Trophoblast cell (in vitro differentiated cells and primary cell): Measurements from ENCODE around the gene KCNB1.

Source experiments
- DNase-seq, 2 donors: peaks; one replicate each; pipeline ENCODE4 v3.0.0-alpha.2; 2016
- H2AFZ ChIP-seq: 2 replicates; pipeline ENCODE4 v1.6.1; 2013; ENCODE audit warnings: low read length, moderate library complexity, mild to moderate bottlenecking; ENCODE audit not compliant: insufficient read depth, poor library complexity
- H2AK5ac ChIP-seq: 2 replicates; pipeline ENCODE4 v1.6.1; 2013; ENCODE audit warnings: mild to moderate bottlenecking, low read length
- H2BK120ac ChIP-seq: 2 replicates; pipeline ENCODE4 v1.6.1; 2013; ENCODE audit warnings: low read length, mild to moderate bottlenecking, moderate library complexity; ENCODE audit not compliant: insufficient read depth, poor library complexity
- H2BK12ac ChIP-seq: 2 replicates; pipeline ENCODE4 v1.6.1; 2013; ENCODE audit warnings: mild to moderate bottlenecking, low read length, moderate library complexity
- H2BK5ac ChIP-seq: 2 replicates; pipeline ENCODE4 v1.6.1; 2013; ENCODE audit warnings: low read length, low read depth, moderate library complexity, mild to moderate bottlenecking; ENCODE audit not compliant: poor library complexity
- H3K14ac ChIP-seq: 2 replicates; pipeline ENCODE4 v1.6.1; 2013; ENCODE audit warnings: mild to moderate bottlenecking, low read length
- H3K18ac ChIP-seq: 2 replicates; pipeline ENCODE4 v1.6.1; 2013; ENCODE audit warnings: mild to moderate bottlenecking, low read length
- H3K23ac ChIP-seq: 2 replicates; pipeline ENCODE4 v1.6.1; 2013; ENCODE audit warnings: low read length
- H3K27ac ChIP-seq: 2 replicates; pipeline ENCODE4 v1.5.1; 2013; ENCODE audit warnings: low read depth, mild to moderate bottlenecking, inconsistent platforms, low read length, moderate library complexity
- H3K27me3 ChIP-seq: 2 replicates; pipeline ENCODE4 v1.6.1; 2013; ENCODE audit warnings: inconsistent platforms, mild to moderate bottlenecking, low read length, moderate library complexity; ENCODE audit not compliant: insufficient read depth
- H3K36me3 ChIP-seq, 2 experiments: 1 replicate in 1 of 2; 2 replicates in 1 of 2; pipeline ENCODE4 v1.6.1; 2013; ENCODE audit warnings: low read length in 2 of 2, mild to moderate bottlenecking in 2 of 2, moderate library complexity in 1 of 2; ENCODE audit not compliant: insufficient read depth in 2 of 2, control insufficient read depth in 1 of 2
- H3K4ac ChIP-seq: 2 replicates; pipeline ENCODE4 v1.6.1; 2013; ENCODE audit warnings: low read depth, mild to moderate bottlenecking, low read length, moderate library complexity
- H3K4me1 ChIP-seq, 2 experiments: 1 replicate in 1 of 2; 2 replicates in 1 of 2; pipeline ENCODE4 v1.6.1; 2013; ENCODE audit warnings: low read length in 2 of 2, mild to moderate bottlenecking in 2 of 2, moderate library complexity in 1 of 2; ENCODE audit not compliant: insufficient read depth in 2 of 2, control insufficient read depth in 1 of 2
- H3K4me2 ChIP-seq: 2 replicates; pipeline ENCODE4 v1.6.1; 2013; ENCODE audit warnings: inconsistent platforms, mild to moderate bottlenecking, low read length, moderate library complexity
- H3K4me3 ChIP-seq: 2 replicates; pipeline ENCODE4 v1.5.1; 2013; ENCODE audit warnings: mild to moderate bottlenecking, low read depth, low read length, inconsistent platforms
- H3K79me1 ChIP-seq: one replicate; pipeline ENCODE4 v1.6.1; 2013; ENCODE audit warnings: low read length
- H3K79me2 ChIP-seq: 2 replicates; pipeline ENCODE4 v1.6.1; 2013; ENCODE audit warnings: low read length, mild to moderate bottlenecking; ENCODE audit not compliant: control insufficient read depth, insufficient read depth, poor library complexity
- H3K9ac ChIP-seq: 2 replicates; pipeline ENCODE4 v1.6.1; 2013; ENCODE audit warnings: mild to moderate bottlenecking, low read length
- H3K9me3 ChIP-seq: 2 replicates; pipeline ENCODE4 v1.6.1; 2013; ENCODE audit warnings: low read depth, mild to moderate bottlenecking, control low read depth, inconsistent platforms, low read length; ENCODE audit not compliant: insufficient read depth
- H4K12ac ChIP-seq: 2 replicates; pipeline ENCODE4 v1.6.1; 2013; ENCODE audit warnings: low read depth, mild to moderate bottlenecking, low read length, moderate library complexity
- H4K8ac ChIP-seq: 2 replicates; pipeline ENCODE4 v1.6.1; 2013; ENCODE audit warnings: low read depth, mild to moderate bottlenecking, low read length, moderate library complexity
- H4K91ac ChIP-seq: one replicate; pipeline ENCODE4 v1.6.1; 2013; ENCODE audit warnings: low read depth, mild to moderate bottlenecking, low read length, moderate library complexity
- WGBS: extraction: QIAGEN DNeasy Blood & Tissue Kit; methylation state at CpG from one replicate; pipeline ENCODE4 v1.1.7; 2013; ENCODE audit warnings: missing lambda C conversion rate; ENCODE audit not compliant: insufficient read length, insufficient coverage; ENCODE audit errors: extremely low coverage; 5-methylcytosine and 5-hydroxymethylcytosine counted together

The KCNB1 gene

GRCh38 chr20:49430320-49430719, 52.1 kb downstream of the KCNB1 start:
- DNase-seq = no peak
- Histone ChIP-seq H3K23ac (no peak overlapping the region), H3K79me2 (no peaks in the 10 kb centered on the region), H3K9ac (no peak overlapping the region), H3K27ac (no peak overlapping the region), H2BK5ac (no peak overlapping the region), H2AK5ac (no peak overlapping the region), H2BK12ac (no peak overlapping the region), H3K4me2 (no peak overlapping the region), H3K18ac (no peak overlapping the region), H4K91ac (no peak overlapping the region), H3K4ac (no peak overlapping the region), H3K27me3 (no peaks in the 10 kb centered on the region), H4K8ac (no peak overlapping the region), H2AFZ (no peak overlapping the region), H3K9me3 (no peaks in the 10 kb centered on the region), H3K14ac (no peak overlapping the region), H2BK120ac (no peak overlapping the region), H3K4me3 (no peak overlapping the region), H3K36me3 (no peaks in the 10 kb centered on the region), H3K4me1 (no peaks in the 10 kb centered on the region), H4K12ac (no peak overlapping the region), H3K79me1 (no peaks in the 10 kb centered on the region)
- 100% methylated on average over 1 of the region's 2 CpGs for WGBS

GRCh38 chr20:49427751-49428518, 54.5 kb downstream of the KCNB1 start:
- no peak overlapping the region for H2BK120ac ChIP-seq
- H4K12ac ChIP-seq = no peak overlapping the region
- H3K23ac ChIP-seq = no peak overlapping the region
- no peaks in the 10 kb centered on the region for H3K27me3 ChIP-seq
- no peaks in the 10 kb centered on the region for H3K36me3 ChIP-seq
- no CpG with 5 or more reads among the region's 13 CpGs for WGBS
- H3K4ac ChIP-seq = no peak overlapping the region
- H3K4me3 ChIP-seq = no peak overlapping the region
- no peak overlapping the region for H4K91ac ChIP-seq
- H2AK5ac ChIP-seq = no peak overlapping the region
- no peaks in the 10 kb centered on the region for H3K4me1 ChIP-seq
- H3K79me2 ChIP-seq = no peaks in the 10 kb centered on the region
- DNase-seq = no peak
- H3K27ac ChIP-seq = no peak overlapping the region
- H4K8ac ChIP-seq = no peak overlapping the region
- H3K4me2 ChIP-seq = no peak overlapping the region
- H3K9ac ChIP-seq = no peak overlapping the region
- H3K9me3 ChIP-seq = no peaks in the 10 kb centered on the region
- no peaks in the 10 kb centered on the region for H3K79me1 ChIP-seq
- H2BK12ac ChIP-seq = no peak overlapping the region
- no peak overlapping the region for H3K14ac ChIP-seq
- no peak overlapping the region for H2AFZ ChIP-seq
- no peak overlapping the region for H2BK5ac ChIP-seq
- H3K18ac ChIP-seq = no peak overlapping the region

DNA sequence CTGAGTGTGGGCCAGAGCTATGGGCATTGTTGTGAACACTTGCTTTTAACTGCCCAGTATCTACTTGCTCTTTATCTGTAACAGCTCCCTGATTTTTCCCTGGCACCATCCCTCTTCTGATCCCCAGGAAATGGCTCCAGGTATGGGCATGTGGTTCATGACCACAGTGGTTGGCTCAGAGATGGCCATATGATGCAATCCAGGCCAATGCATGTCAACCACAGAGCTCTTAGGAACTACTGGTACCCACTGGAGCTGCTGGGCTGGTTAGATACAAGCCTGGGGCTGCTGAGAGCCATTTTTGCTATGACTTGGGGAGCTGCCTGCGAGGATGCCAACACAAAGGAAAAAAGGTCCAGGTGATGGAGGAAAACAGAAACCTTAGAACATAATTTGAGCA, 55.6 kb downstream of the KCNB1 start:
- no peak overlapping the region for H3K27ac ChIP-seq
- H3K4me2 ChIP-seq = no peak overlapping the region
- no peak overlapping the region for H3K4me3 ChIP-seq
- no peak for DNase-seq
- no peaks in the 10 kb centered on the region for H3K27me3 ChIP-seq
- no peak overlapping the region for H4K91ac ChIP-seq
- no peaks in the 10 kb centered on the region for H3K36me3 ChIP-seq
- H3K9me3 ChIP-seq = no peaks in the 10 kb centered on the region
- WGBS = no CpG with 5 or more reads among the region's 1 CpG
- H4K12ac ChIP-seq = no peak overlapping the region
- H3K23ac ChIP-seq = no peak overlapping the region
- no peak overlapping the region for H3K9ac ChIP-seq
- H3K79me2 ChIP-seq = no peaks in the 10 kb centered on the region
- no peak overlapping the region for H2BK5ac ChIP-seq
- H3K4me1 ChIP-seq = no peaks in the 10 kb centered on the region
- H3K14ac ChIP-seq = no peak overlapping the region
- no peak overlapping the region for H2AFZ ChIP-seq
- no peak overlapping the region for H2BK120ac ChIP-seq
- H3K18ac ChIP-seq = no peak overlapping the region
- no peak overlapping the region for H3K4ac ChIP-seq
- H2AK5ac ChIP-seq = no peak overlapping the region
- no peak overlapping the region for H4K8ac ChIP-seq
- H2BK12ac ChIP-seq = no peak overlapping the region
- H3K79me1 ChIP-seq = no peaks in the 10 kb centered on the region

DNA sequence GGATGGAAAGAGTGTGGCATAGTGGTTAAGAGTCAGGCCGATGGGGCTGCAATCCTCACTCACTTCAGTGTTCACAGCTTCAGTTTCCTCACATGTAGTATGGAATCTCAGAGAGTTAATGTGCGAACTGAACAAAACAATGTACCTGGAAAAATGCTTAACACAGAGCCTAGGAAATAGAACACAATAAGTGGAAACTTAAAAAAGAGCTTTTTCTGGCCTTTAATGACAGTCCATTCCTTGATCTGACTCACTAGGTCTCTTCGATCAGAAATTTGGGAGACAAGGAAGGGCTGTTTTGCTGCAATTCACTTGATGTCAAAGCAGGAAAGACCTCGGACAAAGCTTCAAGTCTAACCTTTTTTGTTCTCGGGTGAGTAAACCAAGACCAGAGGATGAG, 56.1 kb downstream of the KCNB1 start:
- no peak overlapping the region for H3K14ac ChIP-seq
- H3K36me3 ChIP-seq = no peaks in the 10 kb centered on the region
- H3K9ac ChIP-seq = no peak overlapping the region
- no peaks in the 10 kb centered on the region for H3K79me2 ChIP-seq
- no peak overlapping the region for H3K27ac ChIP-seq
- H3K27me3 ChIP-seq = no peaks in the 10 kb centered on the region
- H3K79me1 ChIP-seq = no peaks in the 10 kb centered on the region
- H4K8ac ChIP-seq = no peak overlapping the region
- H4K12ac ChIP-seq = no peak overlapping the region
- no peaks in the 10 kb centered on the region for H3K4me1 ChIP-seq
- no peak overlapping the region for H3K23ac ChIP-seq
- no peak overlapping the region for H3K4me2 ChIP-seq
- H2AFZ ChIP-seq = no peak overlapping the region
- H2BK120ac ChIP-seq = no peak overlapping the region
- H3K4me3 ChIP-seq = no peak overlapping the region
- no peak for DNase-seq
- H4K91ac ChIP-seq = no peak overlapping the region
- H3K9me3 ChIP-seq = no peaks in the 10 kb centered on the region
- H2BK5ac ChIP-seq = no peak overlapping the region
- H2BK12ac ChIP-seq = no peak overlapping the region
- no peak overlapping the region for H2AK5ac ChIP-seq
- no peak overlapping the region for H3K4ac ChIP-seq
- no CpG with 5 or more reads among the region's 5 CpGs for WGBS
- H3K18ac ChIP-seq = no peak overlapping the region
